Ovary (tissue), 3 donors: Measurements from ENCODE around the gene ADAMTS6.
"Not testable (repeated sequence)": the region's sequence is repeated elsewhere in the genome, so short reads cannot be mapped to it uniquely, and the experiment has no call there.

Source experiments
- EP300 ChIP-seq: sonication (generic); formaldehyde crosslinking; IDR thresholded peaks from one replicate; pipeline ENCODE4 v1.6.1; 2017; ENCODE audit warnings: antibody characterized with exemption
- TF ChIP-seq, protein P1 (sequence below), 3 donors: fragments of 450-650 bp in 2 of 3; fragments of 200-600 bp in 1 of 3; IDR thresholded peaks; one replicate each; pipeline versions ENCODE4 v1.5.1 to v1.8.0; 2016 to 2022; ENCODE audit warnings: antibody characterized with exemption in 3 of 3, mild to moderate bottlenecking in 1 of 3
- donor health status: DM: no; HTN: no; CAD: no.

DNA sequence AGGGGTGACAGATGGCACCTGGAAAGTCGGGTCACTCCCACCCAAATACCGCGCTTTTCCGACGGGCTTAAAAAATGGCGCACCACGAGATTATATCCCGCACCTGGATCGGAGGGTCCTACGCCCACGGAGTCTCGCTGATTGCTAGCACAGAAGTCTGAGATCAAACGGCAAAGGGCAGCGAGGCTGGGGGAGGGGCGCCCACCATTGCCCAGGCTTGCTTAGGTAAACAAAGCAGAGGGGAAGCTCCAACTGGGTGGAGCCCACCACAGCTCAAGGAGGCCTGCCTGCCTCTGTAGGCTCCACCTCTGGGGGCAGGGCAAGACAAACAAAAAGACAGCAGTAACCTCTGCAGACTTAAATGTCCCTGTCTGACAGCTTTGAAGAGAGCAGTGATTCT lies 111.2 kb downstream of the ADAMTS6 start:
- TF ChIP-seq EP300 = not testable (repeated sequence)
- TF ChIP-seq, protein P1, sequence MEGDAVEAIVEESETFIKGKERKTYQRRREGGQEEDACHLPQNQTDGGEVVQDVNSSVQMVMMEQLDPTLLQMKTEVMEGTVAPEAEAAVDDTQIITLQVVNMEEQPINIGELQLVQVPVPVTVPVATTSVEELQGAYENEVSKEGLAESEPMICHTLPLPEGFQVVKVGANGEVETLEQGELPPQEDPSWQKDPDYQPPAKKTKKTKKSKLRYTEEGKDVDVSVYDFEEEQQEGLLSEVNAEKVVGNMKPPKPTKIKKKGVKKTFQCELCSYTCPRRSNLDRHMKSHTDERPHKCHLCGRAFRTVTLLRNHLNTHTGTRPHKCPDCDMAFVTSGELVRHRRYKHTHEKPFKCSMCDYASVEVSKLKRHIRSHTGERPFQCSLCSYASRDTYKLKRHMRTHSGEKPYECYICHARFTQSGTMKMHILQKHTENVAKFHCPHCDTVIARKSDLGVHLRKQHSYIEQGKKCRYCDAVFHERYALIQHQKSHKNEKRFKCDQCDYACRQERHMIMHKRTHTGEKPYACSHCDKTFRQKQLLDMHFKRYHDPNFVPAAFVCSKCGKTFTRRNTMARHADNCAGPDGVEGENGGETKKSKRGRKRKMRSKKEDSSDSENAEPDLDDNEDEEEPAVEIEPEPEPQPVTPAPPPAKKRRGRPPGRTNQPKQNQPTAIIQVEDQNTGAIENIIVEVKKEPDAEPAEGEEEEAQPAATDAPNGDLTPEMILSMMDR (IDR thresholded peaks at IDR 0.05) = not testable (repeated sequence)
